ENCODE data around the gene IGSF21. TPM values are rescaled to one million over a fixed set of nuclear protein-coding genes. Genes with fewer than 3 reads are reported as not detected.
"Not testable (repeated sequence)": the region's sequence is repeated elsewhere in the genome, so short reads cannot be mapped to it uniquely, and the experiment has no call there.

IGSF21 gene
- total RNA-seq, 4 donors from 2014 or later: 4.7 to 10.2 (median 5.9) TPM

- DNase-seq (ENCODE audit: low spot score in 2 of 2): no peak
- no peaks in the 10 kb centered on the region for H3K36me3 ChIP-seq
- WGBS, 2 donors: 82 to 89% methylated on average over 19 to 31 of the region's 31 CpGs
- H3K9me3 ChIP-seq: peaks cover 0 to 19% (median 0%) of the 10 kb centered on the region in 4 donors
- H3K27ac ChIP-seq: no peak overlapping the region
- H3K27me3 ChIP-seq: no peaks in the 10 kb centered on the region
- H3K4me1 ChIP-seq: no peaks in the 10 kb centered on the region
- TF ChIP-seq POLR2A (IDR thresholded peaks at IDR 0.05) (no peak), EP300 (IDR thresholded peaks at IDR 0.05) (no peak), CTCF (IDR thresholded peaks at IDR 0.05) (no peak)
- H3K4me3 ChIP-seq: no peak overlapping the region
Measured at GRCh38 chr1:18365099-18365705, 257.6 kb downstream of the IGSF21 start.

- DNase-seq (ENCODE audit: low spot score in 2 of 2); H3K27ac ChIP-seq; H3K36me3 ChIP-seq; H3K4me3 ChIP-seq; H3K27me3 ChIP-seq; H3K4me1 ChIP-seq: not testable (repeated sequence)
- peaks cover 0 to 12% (median 0%) of the 10 kb centered on the region in 4 donors for H3K9me3 ChIP-seq
Measured at GRCh38 chr1:18372505-18372904, 264.9 kb downstream of the IGSF21 start.

GRCh38 chr1:18373151-18373550 is 265.6 kb downstream of the IGSF21 start:
- TF ChIP-seq POLR2A (IDR thresholded peaks at IDR 0.05) (no peak), EP300 (IDR thresholded peaks at IDR 0.05) (no peak), CTCF (IDR thresholded peaks at IDR 0.05) (no peak)
- DNase-seq (ENCODE audit: low spot score in 2 of 2): no peak
- Histone ChIP-seq H3K4me1 (no peaks in the 10 kb centered on the region), H3K4me3 (no peak overlapping the region), H3K9me3 (peaks cover 0 to 18% (median 0%) of the 10 kb centered on the region in 4 donors), H3K27me3 (no peaks in the 10 kb centered on the region), H3K27ac (no peak overlapping the region), H3K36me3 (peaks cover 0 to 7% (median 0%) of the 10 kb centered on the region in 3 donors)
- 75 to 85% methylated on average over 6 of the region's 6 CpGs for WGBS, 2 donors

GRCh38 chr1:18373882-18374493 is 266.4 kb downstream of the IGSF21 start:
- no peaks in the 10 kb centered on the region for H3K27me3 ChIP-seq

GRCh38 chr1:18376661-18377060 is 269.1 kb downstream of the IGSF21 start:
- Histone ChIP-seq H3K9me3 (peaks cover 0 to 37% (median 0%) of the 10 kb centered on the region in 4 donors), H3K4me1 (no peaks in the 10 kb centered on the region), H3K27me3 (no peaks in the 10 kb centered on the region), H3K36me3 (peaks cover 0 to 7% (median 0%) of the 10 kb centered on the region in 3 donors), H3K27ac (no peak overlapping the region), H3K4me3 (no peak overlapping the region)
- TF ChIP-seq POLR2A (IDR thresholded peaks at IDR 0.05) (no peak), EP300 (IDR thresholded peaks at IDR 0.05) (no peak)
- DNase-seq (ENCODE audit: low spot score in 2 of 2): no peak
- 92% methylated on average over 23 to 24 of the region's 24 CpGs for WGBS, 2 donors

More at GRCh38 chr1:18373882-18374493, 266.4 kb downstream of the IGSF21 start:
- TF ChIP-seq EP300 (IDR thresholded peaks at IDR 0.05) (no peak), CTCF (IDR thresholded peaks at IDR 0.05) (no peak)
- Histone ChIP-seq H3K4me3 (no peak overlapping the region), H3K36me3 (peaks cover 0 to 7% (median 0%) of the 10 kb centered on the region in 3 donors), H3K4me1 (no peaks in the 10 kb centered on the region), H3K27ac (no peak overlapping the region), H3K9me3 (peaks cover 0 to 25% (median 0%) of the 10 kb centered on the region in 4 donors)
- 51 to 62% methylated on average over 9 to 14 of the region's 14 CpGs for WGBS, 2 donors
- no peak for DNase-seq (ENCODE audit: low spot score in 2 of 2)

- Histone ChIP-seq H3K4me1 (peaks cover 0 to under 1% (median 0%) of the 10 kb centered on the region in 4 donors), H3K27ac (no peak overlapping the region), H3K9me3 (peaks cover 0 to 37% (median 0%) of the 10 kb centered on the region in 4 donors), H3K4me3 (no peak overlapping the region), H3K36me3 (peaks cover 0 to 7% (median 0%) of the 10 kb centered on the region in 3 donors), H3K27me3 (no peaks in the 10 kb centered on the region)
- no peak for DNase-seq (ENCODE audit: low spot score in 2 of 2)
- TF ChIP-seq CTCF (IDR thresholded peaks at IDR 0.05) (no peak), EP300 (IDR thresholded peaks at IDR 0.05) (no peak), POLR2A (IDR thresholded peaks at IDR 0.05) (no peak)
Measured at GRCh38 chr1:18380288-18380687, 272.7 kb downstream of the IGSF21 start.

Measured in tibial nerve (tissue), 4 donors.